Raji (cell line): Measurements from ENCODE around the gene FSTL4.

ENCODE experiments used
- POLR2A ChIP-seq: IDR thresholded peaks from 2 replicates; pipeline ENCODE4 v1.6.1; 2011; ENCODE audit warnings: low read depth, low read length, control low read depth; ENCODE audit not compliant: insufficient read depth

Gene FSTL4

DNA sequence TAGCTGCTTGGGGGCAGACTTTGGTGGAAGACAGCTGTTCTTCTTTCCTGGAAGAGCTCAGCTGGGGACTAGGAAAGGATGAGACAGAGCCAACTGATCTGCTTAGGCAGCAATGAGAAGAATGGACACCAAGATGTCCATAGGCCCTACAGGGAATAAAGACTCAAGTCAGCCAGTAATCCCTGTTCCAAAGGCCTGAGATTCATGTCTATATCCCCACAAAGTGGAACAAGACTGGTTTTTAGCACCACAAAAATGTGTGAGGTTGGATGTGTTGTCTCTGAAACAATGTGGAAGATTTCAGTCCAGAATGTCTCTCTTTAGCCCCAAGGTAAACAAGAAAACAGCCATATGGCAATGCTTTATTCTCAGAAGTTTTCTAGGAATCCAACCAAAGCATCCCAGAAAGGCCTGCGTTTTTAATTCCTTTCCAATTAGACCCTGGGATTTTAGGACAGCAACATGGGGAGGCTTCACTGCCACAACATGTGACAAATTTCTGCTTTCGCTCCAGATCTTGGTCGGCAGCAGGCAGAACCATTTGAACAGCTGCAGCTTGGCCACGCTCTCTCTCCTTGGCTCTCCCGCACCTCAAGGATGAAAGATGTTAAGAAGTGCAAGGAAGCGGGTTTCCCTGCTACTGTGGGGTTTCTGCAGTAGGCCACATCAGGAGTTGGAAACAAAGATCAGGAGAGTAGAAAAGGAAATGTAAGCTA lies 245.1 kb downstream of the FSTL4 start:
- TF ChIP-seq POLR2A: no peak

DNA sequence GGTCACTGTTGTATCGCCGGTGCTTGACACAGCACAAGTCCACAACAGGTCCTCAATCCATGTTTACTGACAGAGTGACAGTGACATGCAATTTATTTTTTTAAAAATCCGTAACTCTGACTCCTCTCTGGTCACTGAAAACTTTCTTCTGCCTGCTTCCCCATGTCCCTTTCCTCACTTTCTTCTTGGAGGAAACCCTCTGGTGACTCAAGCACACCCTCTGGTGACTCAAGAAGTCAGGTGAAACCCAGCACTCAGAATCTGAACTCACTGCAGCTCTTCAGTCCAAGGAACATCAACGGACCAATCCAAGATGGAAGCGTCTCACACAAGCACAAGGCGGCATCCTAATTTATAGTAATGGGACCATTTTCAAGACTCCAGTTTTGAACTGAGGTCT lies 245.9 kb downstream of the FSTL4 start:
- TF ChIP-seq POLR2A: no peak

DNA sequence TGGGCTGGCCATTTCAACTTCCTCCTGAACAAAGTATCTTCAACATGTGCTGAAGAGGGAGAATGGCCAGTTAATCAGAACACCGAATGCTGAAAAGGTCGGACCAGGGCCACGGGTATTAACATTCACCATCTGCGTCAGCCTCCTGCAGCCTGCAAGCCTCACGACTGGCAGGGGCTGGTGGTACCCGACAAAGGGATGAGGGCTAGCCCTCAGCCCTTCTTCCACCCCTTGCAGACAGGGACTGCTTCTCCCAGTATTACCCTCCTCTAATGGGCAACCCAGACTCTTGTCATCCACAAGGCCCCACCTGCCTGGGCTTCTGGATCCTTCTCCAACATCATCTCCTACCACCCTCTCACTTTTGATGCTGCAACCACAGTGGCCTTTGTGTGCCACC lies 246.6 kb downstream of the FSTL4 start:
- TF ChIP-seq POLR2A: no peak

GRCh38 chr5:133364936-133365707 lies 247.2 kb downstream of the FSTL4 start:
- no peak for TF ChIP-seq POLR2A

GRCh38 chr5:133363807-133364587 lies 248.3 kb downstream of the FSTL4 start:
- no peak for TF ChIP-seq POLR2A

DNA sequence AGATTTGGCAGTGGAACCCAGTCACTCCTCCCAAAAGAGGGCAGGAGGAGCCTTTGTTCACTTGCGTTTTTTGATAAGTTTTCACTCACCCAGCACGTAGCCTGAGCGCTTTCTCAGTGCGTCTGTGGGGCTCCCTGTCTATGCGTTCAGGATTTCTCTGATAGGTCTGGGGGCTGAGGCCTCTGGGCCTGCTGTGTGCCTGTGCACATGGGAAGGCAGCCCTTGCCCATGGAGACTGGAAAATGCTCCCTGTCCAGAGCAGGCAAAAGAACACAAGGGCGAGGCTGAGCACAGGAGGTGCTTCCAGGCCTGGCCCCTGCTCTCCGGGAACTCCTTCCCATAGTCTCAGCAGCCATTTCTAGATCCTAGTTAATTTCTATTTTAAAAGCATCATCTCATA lies 249.9 kb downstream of the FSTL4 start:
- no peak for TF ChIP-seq POLR2A

DNA sequence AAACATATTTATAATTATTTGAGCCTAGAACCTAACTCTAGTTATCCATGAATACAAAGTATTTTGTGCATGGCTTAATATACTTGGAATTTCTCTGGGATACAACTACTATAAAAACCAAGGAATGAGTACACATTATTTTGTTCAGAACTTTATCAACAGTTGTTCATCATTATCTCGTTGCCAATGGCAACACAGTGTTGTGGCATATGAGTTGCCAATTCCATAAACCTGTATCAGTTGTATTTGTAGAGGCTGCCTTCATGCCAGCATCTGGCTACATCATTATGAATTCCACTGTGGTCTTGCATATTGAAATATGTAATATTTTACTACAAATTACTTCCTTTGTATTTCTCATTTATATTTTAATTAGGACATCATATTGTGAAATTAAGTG lies 250.4 kb downstream of the FSTL4 start:
- TF ChIP-seq POLR2A: no peak

DNA sequence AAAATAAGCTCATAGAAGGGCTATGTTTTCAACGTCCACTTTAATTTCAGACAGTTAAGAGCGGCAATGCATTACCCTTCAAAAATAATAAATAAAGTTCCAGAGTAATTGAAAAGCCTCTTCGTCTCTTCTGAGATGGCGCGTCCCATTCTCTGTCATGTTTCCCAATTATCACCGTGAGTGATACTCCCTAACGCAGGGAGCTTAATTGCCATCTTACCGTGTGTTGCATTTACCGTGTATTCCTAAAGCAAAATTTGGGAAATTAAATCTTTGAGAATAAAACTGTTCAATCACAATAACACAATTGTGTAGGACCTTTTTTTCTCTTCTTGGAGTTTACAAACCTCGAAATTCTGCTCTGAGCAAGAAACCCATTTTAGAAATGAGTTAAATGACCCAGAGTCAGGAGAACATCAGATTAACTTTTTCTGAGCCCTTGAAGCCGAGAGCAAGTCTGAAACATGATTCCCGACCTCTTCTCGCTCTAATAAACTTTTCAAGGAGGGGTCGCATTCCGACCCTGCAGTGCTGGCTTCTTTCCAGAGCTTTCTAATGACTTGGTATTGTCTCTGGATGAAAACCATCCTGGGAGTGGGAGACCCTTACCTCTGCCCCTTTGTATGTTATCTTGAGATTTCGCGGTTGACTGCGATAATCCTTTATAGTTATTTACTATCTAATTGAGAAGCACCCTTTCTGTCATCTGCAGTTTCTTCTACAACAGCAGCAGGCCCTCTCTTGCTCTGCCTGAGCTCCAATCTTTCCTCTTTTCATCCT lies 251.5 kb downstream of the FSTL4 start:
- TF ChIP-seq POLR2A: no peak

GRCh38 chr5:133359861-133360260 lies 252.5 kb downstream of the FSTL4 start:
- TF ChIP-seq POLR2A: no peak

DNA sequence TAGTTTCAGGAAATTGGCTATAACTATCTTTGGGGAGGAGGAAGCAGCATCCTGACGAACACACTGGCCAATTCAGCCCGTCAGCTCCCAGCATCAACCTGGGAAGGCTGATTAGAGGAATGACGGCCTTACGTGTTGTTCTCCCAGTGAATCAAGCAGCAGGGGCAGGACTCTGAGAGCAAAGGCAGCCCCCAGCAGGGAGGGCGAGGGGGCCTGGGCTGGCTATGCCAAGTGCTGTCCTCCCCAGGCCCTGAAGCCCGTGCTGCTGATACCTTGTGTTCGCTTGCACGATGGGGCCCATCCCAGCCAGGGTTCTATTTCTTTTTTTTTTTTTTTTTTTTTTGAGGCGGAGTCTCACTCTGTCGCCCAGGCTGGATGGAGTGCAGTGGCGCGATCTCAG lies 254.1 kb downstream of the FSTL4 start:
- TF ChIP-seq POLR2A: no peak

GRCh38 chr5:133357758-133358157 lies 254.6 kb downstream of the FSTL4 start:
- TF ChIP-seq POLR2A: no peak

- TF ChIP-seq POLR2A: no peak
These were observed 255.3 kb downstream of the FSTL4 start for GRCh38 chr5:133356984-133357421.

DNA sequence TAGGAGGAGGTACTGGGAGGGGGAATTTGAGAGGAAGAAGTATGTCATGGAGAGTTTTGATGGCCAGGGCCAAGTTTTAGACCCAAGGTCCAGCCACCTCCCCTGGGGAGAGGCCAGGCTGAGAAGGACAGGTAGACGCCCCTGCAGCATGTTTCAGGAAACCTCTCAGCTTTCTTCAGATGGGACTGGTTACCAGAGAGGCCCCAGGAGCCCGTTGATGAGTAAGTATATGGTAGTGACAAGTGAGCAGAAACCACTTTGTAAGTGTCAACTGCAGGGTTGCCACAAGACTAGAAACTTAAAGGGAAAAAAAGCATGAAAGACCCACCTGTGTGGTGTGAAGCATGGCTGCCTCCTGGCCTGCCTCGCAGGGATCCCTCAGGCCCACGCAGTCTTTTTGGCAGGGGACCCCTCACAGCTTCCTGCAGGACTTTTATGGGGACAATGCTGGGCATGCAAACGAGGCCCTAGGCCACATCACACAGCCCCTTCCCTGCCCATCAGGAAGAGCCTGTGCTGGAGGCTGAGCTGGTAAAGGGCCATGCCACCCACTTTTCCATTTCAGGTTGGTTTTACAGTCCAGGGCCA lies 255.9 kb downstream of the FSTL4 start:
- TF ChIP-seq POLR2A: no peak

DNA sequence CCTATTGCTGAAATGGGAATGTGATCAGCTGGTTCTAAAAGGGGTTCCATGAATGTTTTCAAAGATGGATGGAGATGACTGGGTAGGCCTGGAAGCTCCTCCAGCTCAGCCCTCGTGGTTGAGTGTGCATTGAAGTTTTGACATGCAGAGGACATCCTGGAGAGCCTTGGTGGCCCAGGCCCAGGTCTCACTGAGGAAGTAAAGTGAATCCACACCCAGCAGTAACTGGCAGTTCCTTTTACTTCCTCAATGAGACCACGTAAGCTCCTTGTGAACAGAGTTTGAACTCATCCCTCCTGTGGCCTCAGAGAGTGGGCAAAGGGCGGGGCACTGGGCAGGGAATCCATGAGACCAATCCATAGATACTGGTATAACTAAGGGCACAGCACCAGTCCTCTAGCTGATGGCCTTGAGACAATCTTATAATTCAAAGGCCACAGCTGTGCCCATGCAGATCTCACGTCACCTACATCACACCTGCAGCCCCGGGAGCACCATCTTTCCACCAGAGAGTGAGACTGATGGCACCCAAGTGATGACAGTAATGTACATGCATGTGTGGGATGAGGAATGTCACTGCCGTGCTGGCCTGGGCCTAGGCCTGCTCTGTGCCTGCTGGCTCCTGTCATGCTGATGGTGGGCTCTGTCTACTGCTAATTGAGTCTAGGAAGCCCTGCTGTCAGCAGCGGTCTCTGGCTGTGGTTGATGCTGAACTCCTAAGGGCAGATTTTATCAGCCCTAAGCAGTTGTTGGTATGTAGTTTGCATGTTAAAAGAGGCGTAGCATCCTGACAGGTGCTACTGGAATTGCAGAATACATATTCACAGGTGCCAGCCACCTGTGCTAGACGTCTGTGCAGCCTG lies 257.8 kb downstream of the FSTL4 start:
- TF ChIP-seq POLR2A: no peak
